ENCODE data around the gene U2AF1L4.

Gene U2AF1L4

DNA sequence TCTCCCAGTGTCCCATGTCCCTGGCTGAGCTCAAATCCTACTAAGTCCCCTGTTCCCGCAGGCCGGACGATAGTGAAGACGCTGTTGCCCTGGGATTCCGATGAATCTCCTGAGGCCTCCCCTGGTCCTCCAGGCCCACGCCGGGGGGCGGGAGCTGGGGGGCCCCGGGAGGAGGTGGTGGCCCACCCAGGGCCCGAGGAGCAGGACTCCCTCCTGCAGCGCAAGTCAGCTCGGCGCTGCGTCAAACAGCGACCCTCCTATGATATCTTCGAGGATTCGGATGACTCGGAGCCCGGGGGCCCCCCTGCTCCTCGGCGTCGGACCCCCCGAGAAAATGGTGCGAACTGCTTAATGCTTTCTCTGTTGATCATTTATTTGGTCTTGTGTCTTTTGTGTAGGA is 21.5 kb downstream of the U2AF1L4 start:
- no peak for DNase-seq

DNA sequence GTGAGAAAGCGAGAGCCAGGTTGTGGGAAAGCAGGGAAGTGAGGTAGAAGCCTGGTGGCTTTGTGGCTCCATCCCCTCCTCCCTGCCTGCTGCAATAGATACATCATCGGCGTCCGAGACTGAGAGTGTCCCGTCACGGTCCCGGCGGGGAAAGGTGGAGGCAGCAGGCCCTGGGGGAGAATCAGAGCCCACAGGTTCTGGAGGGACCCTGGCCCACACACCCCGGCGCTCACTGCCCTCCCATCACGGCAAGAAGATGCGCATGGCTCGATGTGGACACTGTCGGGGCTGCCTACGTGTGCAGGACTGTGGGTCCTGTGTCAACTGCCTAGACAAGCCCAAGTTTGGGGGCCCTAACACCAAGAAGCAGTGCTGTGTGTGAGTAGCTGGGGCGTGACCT is 22.3 kb downstream of the U2AF1L4 start:
- DNase-seq: no peak

DNA sequence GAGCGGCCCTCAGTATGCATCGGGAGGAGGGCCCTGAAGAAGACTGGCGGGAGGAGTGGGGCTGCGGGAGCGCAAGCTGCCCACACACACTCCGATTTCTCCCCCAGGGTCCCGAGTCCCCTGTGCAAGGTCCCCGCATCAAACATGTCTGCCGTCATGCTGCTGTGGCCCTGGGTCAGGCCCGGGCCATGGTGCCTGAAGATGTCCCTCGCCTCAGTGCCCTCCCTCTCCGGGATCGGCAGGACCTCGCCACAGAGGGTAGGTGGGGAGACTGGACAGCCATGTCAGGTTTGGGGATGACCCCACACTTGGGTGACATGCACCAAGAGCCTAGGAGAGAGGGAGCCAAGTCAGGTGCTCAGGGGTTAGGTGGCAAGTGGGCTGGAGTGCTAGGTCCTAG is 22.8 kb downstream of the U2AF1L4 start:
- DNase-seq: no peak

DNA sequence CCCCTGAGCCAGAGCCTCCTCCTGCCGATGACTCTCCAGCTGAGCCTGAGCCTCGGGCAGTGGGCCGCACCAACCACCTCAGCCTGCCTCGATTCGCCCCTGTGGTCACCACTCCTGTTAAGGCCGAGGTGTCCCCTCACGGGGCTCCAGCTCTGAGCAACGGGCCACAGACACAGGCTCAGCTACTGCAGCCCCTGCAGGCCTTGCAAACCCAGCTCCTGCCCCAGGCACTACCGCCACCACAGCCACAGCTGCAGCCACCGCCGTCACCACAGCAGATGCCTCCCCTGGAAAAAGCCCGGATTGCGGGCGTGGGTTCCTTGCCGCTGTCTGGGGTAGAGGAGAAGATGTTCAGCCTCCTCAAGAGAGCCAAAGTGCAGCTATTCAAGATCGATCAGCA is 23.8 kb downstream of the U2AF1L4 start:
- DNase-seq: no peak

DNA sequence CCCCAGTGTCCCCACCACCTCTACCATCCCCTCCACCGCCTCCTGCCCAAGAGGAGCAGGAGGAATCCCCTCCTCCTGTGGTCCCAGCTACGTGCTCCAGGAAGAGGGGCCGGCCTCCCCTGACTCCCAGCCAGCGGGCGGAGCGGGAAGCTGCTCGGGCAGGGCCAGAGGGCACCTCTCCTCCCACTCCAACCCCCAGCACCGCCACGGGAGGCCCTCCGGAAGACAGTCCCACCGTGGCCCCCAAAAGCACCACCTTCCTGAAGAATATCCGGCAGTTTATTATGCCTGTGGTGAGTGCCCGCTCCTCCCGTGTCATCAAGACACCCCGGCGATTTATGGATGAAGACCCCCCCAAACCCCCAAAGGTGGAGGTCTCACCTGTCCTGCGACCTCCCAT is 24.6 kb downstream of the U2AF1L4 start:
- DNase-seq: no peak

DNA sequence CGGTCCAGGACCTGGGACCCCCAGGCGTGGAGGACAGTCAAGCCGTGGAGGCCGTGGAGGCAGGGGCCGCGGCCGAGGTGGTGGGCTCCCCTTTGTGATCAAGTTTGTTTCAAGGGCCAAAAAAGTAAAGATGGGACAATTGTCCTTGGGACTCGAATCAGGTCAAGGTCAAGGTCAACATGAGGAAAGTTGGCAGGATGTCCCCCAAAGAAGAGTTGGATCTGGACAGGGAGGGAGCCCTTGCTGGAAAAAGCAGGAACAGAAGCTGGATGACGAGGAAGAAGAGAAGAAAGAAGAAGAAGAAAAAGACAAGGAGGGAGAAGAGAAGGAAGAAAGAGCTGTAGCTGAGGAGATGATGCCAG is 25.1 kb downstream of the U2AF1L4 start:
- DNase-seq: no peak

DNA sequence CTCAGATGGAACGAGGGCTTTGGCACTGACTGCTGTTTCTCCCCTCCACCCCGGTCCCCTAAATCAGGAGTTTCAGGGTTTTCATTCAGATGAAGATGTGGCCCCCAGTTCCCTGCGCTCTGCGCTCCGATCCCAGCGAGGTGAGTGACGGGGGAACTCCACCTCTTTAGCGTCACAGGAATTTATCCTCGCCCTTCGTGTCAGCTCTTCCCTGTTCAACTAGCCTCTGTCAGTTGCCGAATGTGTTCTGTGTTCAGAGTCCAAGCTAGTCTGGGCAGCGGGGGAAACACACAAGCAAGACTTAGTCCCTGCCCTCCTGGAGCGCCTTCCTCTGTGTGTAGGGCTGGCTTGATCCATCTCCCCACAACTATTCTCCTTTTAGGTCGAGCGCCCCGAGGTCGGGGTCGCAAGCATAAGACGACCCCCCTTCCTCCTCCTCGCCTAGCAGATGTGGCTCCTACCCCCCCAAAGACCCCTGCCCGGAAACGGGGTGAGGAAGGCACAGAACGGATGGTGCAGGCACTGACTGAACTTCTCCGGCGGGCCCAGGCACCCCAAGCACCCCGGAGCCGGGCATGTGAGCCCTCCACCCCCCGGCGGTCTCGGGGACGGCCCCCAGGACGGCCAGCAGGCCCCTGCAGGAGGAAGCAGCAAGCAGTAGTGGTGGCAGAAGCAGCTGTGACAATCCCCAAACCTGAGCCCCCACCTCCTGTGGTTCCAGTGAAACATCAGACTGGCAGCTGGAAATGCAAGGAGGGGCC is 25.6 kb downstream of the U2AF1L4 start:
- no peak for DNase-seq

DNA sequence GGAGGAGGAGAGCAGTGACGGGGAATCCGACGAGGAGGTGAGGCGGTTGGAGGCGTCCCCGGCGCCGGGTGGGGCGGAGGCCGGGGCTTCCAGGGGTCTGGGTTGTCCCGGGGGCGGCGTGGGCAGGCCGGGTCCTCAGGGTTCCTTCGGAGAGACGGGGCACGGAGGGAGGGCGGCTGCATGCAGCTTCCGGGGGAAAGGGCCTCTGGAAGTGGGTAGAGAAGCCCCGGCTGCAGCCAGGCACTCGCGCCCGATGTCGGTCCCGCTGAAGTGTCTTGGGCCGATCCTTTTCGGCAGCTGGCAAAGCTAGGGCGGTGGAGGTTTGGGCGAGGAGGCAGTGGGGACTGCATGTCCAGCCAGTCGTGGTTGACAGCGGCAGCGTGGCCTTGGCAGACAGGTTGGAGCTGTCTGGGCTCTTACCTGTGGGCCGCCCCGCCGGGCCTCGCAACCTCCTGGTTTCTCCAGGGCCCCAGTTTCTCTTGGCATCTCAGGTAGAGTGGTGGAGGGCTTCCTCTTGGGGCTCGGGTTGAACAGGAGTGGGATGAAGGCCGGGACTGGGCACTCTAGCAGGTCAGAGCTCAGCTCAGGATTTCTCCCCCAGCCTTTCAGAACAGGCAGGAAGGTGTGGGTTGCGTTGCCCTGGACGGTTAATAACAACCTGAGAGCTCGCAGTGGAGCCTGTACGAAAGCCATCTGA is 26.7 kb downstream of the U2AF1L4 start:
- DNase-seq: peak; percentile 61

DNA sequence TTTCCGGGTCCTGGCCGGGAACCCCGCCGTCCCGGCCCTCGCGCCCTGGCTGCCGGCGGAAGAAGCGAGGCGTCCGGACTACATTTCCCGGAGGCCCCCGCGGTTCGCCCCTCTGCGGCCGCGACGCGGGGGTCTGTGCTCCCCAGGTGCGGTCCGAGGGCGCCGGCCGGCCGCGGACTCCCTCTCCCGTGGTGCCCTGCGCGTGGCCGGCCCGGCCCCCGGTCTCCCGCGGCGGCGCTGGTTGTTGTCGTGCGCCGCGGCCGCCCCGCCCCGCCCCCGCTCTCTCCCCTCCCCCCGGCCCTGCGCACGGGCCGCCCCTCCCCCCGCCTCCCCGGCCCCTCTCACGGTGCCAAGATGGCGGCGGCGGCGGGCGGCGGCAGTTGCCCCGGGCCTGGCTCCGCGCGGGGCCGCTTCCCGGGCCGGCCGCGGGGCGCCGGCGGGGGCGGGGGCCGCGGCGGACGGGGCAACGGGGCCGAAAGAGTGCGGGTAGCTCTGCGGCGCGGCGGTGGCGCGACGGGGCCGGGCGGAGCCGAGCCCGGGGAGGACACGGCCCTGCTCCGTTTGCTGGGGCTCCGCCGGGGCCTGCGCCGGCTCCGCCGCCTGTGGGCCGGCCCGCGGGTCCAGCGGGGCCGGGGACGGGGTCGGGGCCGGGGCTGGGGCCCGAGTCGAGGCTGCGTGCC is 27.4 kb downstream of the U2AF1L4 start, which contains the start of gene KMT2B:
TSS of gene KMT2B (plus strand) at position 339 of the 680 bp plus-strand sequence. CDS start at position 355, 16 bp downstream.
- DNase-seq: no peak

DNA sequence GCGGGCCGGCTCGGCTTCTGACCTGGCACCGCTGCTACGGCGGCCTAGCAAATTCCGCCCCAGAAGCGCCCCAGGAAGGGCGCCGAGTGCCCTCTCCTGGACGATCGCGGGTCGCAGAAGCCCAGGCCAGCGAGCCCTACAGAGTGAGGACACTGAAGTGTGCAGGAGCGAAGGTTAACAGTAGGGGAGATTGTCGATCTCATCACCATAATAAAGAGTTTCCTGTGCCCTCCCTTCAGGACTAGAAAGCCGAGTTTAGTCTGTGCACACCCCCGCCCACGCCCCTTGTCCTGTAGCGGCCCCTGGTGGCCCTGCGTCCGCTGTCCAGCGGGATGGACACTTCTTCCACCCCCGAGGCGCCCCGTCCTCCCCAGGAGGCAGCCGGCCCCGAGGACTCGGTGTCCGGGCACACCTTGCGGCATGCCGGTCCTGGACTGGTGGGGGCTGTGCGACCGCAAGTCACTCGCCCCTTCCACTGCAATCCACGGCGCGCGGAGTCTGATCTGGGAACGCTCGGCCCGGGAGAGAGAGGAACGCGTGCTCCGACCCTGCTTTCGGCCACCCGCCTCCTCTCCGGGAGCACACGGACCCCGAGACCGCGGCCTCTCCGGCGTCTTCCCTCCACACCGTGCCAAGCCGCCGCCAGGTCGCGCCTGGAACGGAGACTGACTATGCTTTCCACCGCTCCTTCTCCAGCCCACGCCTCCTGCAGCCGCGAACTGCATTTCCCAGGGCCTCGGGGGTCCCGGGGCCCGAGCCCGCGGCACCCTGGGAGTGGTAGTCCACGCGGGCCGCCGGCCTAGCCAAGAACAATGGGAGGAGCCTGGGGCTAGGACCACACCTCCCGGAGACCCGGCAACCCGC is 28.2 kb downstream of the U2AF1L4 start:
- DNase-seq: peak; percentile 95

DNA sequence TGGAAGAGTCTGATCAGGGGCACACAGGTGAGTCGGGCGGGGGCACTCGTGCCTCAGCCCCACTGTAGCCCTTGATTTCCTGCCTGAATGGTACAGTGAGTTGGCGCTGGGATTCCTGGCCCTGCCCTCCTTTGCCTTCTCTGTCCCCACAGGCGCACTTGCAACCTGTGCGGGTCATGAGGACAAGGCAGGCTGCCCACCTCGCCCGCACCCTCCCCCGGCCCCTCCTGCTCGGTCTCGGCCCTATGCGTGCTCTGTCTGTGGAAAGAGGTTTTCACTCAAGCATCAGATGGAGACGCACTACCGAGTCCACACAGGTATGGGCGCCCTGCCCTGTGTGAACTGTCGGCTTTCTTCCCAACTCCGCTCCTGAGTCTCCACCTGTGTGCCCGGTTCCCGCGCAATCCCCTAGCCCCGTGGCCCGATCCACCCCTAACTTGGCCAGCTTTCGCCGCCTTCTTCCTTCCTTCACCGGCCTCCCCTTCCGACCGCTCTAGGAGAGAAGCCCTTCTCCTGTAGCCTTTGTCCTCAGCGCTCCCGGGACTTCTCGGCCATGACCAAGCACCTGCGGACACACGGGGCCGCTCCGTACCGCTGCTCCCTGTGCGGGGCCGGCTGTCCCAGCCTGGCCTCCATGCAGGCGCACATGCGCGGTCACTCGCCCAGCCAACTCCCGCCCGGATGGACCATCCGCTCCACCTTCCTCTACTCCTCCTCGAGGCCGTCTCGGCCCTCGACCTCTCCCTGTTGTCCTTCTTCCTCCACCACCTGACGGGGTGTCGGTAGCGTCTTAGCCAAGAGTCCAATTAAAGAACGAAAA is 29.0 kb downstream of the U2AF1L4 start:
- no peak for DNase-seq

DNA sequence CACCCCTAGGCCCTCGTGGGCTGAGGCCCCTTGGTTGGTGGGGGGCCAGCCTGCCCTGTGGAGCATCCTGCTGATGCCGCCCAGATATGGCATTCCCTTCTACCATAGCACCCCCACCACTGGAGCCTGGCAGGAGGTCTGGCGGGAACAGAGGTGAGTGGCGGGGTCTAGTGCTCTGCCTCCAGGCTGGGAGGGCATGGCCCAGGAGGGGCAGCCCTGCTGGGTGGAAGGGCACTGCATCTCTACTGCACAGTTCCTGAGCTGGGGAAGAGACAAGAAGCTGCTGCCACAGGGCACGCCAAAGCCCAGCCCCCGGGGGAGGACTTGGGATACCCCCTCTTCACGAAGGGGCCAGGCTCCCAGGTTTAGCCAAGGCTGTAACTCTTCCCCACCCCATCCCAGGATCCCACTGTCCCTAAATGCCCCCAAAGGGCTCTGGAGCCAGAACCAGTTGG is 29.8 kb downstream of the U2AF1L4 start:
- no peak for DNase-seq

DNA sequence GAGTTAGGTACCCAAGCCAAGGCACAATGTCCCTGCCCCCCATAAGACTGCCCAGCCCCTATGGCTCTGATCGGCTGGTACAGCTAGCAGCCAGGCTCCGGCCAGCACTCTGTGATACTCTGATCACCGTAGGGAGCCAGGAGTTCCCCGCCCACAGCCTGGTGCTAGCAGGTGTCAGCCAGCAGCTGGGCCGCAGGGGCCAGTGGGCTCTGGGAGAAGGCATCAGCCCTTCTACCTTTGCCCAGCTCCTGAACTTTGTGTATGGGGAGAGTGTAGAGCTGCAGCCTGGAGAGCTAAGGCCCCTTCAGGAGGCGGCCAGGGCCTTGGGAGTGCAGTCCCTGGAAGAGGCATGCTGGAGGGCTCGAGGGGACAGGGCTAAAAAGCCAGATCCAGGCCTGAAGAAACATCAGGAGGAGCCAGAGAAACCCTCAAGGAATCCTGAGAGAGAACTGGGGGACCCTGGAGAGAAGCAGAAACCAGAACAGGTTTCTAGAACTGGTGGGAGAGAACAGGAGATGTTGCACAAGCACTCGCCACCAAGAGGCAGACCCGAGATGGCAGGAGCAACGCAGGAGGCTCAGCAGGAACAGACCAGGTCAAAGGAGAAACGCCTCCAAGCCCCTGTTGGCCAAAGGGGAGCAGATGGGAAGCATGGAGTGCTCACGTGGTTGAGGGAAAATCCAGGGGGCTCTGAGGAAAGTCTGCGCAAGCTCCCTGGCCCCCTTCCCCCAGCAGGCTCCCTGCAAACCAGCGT is 30.4 kb downstream of the U2AF1L4 start:
- no peak for DNase-seq

DNA sequence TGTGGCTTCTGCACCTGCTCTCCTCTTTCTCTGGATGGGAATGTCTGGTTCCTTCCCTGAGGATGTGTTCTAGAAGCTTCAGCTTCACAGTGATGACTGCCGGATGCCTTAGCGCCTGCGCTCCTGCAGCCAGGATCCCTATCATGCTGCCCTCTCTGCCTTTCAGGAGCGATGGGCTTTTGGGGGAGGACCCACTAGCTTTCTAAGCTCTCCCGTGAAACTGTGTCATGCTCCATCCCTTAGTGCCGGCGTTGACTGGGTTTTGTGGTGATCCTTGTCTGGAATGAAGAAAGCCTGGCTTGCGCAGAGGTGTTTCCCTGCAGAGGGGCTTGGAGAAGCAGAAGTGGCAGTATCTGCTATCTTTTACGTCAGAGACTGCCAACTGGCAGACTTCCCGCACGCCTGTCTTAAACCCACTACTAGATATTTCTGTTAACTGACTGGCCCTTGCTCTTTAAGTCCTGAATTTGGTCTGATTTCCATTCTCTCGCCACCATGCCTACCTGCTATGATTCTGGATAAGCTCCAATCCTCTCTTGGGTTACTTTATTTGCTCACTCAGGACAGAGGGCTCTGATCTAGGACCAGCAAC is 31.2 kb downstream of the U2AF1L4 start:
- no peak for DNase-seq

DNA sequence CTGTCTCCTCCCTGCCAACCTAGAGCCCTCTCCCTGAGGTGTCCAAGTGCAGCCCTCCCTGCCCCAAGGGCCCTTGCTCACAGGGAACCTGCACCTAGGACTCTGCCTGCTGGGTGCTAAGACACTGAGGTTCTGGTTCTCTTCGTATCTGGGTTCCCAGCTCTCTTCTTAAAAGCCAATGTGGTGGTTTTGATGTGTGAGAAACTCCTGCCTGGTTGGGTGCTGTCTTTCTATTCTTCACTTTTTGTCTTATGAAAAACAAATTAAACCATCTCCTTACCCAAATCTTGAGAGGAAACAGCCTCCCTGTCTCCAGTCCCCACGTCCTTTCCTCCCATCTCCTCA is 31.7 kb downstream of the U2AF1L4 start:
- DNase-seq: no peak

DNA sequence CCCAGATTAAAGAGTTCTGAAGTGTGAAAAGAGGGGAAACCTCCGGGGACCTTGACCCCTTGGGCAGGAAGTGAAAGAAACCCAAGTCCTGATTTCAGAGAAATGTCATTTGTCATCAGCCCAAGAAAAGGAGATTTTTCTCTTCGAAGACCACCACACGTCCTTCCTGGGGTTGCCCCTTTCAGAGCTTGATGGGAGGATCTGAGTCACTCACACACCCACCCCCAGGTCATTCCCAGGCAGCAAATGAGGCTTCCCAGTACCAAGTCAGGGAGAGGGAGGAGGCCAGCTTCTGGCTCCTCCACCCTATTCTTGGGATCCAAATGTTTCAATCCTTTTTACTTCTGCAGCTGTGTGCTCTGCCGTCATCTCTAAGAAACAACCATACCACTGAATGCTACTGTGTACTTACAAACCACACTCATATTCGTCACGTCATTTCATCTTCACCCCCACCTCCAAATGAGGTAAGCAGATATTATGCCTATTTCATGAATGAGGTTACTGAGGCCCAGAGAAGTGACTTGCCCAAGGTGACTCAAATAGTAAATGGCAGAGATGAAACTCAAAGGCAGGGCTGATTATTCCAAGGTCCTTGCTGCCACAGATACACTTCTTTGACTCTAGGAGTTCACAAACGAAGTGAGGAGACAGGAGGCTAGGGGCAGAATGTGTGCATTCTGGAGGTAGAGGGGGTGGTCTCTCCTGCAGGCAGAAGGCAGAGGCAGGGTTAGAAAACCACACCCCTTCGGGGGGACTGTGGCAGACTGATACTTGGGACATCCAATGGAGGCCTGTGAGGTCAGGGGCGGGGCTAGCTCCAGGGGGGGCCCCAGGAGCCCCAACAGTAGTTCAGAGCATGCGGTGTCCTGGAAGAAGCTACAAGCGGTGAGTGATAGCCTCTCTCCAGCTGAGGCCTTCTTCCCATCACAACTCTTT is 32.4 kb downstream of the U2AF1L4 start:
- peak; percentile 53 for DNase-seq

DNA sequence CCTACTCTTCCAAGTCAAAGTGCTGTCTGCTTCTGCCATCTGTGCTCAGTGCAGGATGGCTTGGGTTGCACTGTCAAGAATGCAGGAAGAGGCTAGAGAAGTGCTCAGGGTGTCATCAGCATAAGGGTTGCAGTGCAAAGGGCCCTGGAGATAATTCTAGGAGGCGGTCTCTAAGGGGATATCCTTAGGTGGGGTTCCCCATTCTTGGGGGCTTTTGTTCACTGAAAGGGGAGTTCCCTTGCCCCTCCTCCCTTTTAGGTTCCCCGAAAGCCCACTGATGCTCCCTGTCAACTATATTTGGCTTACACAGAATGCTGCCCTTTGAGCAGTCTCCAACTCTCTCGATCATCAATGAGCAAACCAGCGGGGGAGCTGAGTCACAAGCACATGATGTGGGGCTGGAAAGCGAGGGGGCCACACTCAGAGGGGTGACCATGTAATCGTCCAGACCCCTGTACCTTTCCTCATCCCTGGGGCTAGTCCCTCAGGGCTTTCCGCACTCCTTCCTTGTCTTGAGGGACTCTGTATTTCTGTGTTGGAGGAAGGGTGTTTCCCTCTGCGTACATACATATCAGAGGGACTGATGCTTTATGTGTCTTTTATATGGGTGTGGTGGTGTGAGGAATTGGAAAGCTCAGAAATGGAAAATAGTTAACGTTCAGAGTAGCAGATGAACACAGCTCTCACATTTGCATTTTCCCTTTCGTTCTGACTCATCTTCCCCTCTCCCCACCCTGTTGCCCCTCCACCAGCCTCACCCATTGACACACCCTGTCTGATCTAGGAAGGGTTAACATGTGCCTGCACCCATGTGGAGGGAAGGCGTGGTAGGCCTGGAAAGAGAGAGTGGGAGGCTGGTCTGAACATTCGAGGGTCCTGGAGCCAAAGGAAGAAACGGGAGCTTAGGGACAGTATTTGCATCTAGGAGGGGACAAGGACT is 34.2 kb downstream of the U2AF1L4 start:
- DNase-seq: peak; percentile 44

DNA sequence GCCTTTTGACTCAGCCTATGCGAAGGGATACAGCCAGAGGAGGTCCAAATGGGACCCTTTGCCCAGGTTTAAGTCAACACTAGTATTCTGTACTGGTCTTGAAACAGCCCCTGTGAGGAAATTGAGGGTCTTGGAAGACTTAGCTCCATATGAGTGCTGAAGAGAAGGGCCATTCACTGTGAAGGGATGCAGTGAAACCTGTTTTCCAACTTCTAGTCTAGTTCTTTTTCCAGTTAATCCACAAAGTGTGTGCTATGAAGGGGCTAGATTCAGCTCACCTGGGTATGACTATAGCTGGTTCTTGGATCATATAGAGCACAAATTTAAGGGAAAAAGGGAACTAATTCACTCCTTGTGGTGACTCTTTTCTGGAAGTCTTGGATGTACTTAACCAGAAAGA is 36.8 kb downstream of the U2AF1L4 start:
- DNase-seq: no peak

DNA sequence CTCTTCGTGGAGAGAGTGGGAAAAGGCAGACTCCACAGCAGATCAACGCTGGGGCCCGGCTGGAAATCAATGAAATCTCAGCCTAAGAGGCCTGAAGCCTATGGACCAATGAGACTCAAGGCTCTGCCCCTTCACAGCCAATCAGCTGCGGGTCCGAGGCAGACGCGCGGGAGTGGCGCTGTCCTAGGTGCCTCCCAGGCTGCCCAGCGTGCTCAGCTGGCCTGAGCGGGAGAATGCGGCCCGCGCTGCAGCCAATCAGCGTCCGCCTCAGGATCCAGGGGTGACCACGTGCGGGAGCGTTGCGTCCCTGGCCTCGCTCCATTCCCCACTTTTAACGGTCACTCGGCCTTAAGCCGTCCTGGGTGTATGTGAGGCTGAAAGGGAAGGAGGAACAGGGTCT is 41.0 kb downstream of the U2AF1L4 start, which contains the start of gene ZBTB32:
TSS of gene ZBTB32 (plus strand) at position 341 of the 400 bp plus-strand sequence. CDS start 10,069 bp downstream, outside the sequence.
- DNase-seq: no peak

Measured in activated CD8-positive, alpha-beta memory T cell treated with anti-CD3 and anti-CD28 coated beads, Interleukin-2, amount 50 U/mL, for 4 hours (primary cell).